Kidney (tissue), 14 donors: ENCODE data around the gene GPATCH4. TPM values are rescaled to one million over a fixed set of nuclear protein-coding genes. Genes with fewer than 3 reads are reported as not detected.

Experiments used
- DNase-seq, 5 donors: peaks; one replicate each; pipeline ENCODE4 v3.0.0-alpha.2; 2013 to 2020
- FAIRE-seq: peaks from 2 replicates; lab custom pipeline; 2012; peaks lifted over from hg19 to GRCh38; lab: Jason Lieb, UNC
- H3K27ac ChIP-seq, 2 donors: one replicate each; pipeline ENCODE4 v1.7.0; 2013; ENCODE audit warnings: low read depth in 2 of 2, low read length in 2 of 2, inconsistent platforms in 1 of 2
- H3K27me3 ChIP-seq: one replicate; pipeline ENCODE4 v1.7.1; 2013; ENCODE audit warnings: low read length, inconsistent platforms; ENCODE audit not compliant: control insufficient read depth, insufficient read depth
- H3K36me3 ChIP-seq, 3 donors: one replicate each; pipeline versions ENCODE4 v1.7.0 to v1.7.1; 2013; ENCODE audit warnings: low read length in 3 of 3, control low read depth in 1 of 3, inconsistent platforms in 1 of 3; ENCODE audit not compliant: insufficient read depth in 3 of 3, control insufficient read depth in 2 of 3
- H3K4me1 ChIP-seq, 3 donors: one replicate each; pipeline versions ENCODE4 v1.7.0 to v1.7.1; 2013; ENCODE audit warnings: low read length in 3 of 3, inconsistent platforms in 1 of 3, low read depth in 1 of 3; ENCODE audit not compliant: control insufficient read depth in 2 of 3, insufficient read depth in 2 of 3
- H3K4me3 ChIP-seq, 3 donors: one replicate each; pipeline versions ENCODE4 v1.7.0 to v1.8.1; 2013; ENCODE audit warnings: low read length in 3 of 3, control low read depth in 1 of 3, inconsistent platforms in 1 of 3
- H3K9ac ChIP-seq, 3 donors: one replicate each; pipeline versions ENCODE4 v1.7.0 to v1.7.1; 2013; ENCODE audit warnings: low read length in 3 of 3, control low read depth in 1 of 3, inconsistent platforms in 1 of 3
- H3K9me3 ChIP-seq, 3 donors: one replicate each; pipeline versions ENCODE4 v1.7.0 to v1.7.1; 2013; ENCODE audit warnings: low read length in 3 of 3, control low read depth in 1 of 3, inconsistent platforms in 1 of 3; ENCODE audit not compliant: control insufficient read depth in 2 of 3, insufficient read depth in 1 of 3
- CTCF ChIP-seq: IDR thresholded peaks from 3 replicates; pipeline ENCODE4 v1.5.1; 2012; ENCODE audit warnings: mild to moderate bottlenecking, moderate library complexity, borderline replicate concordance; ENCODE audit not compliant: insufficient read depth; ENCODE audit errors: extremely low read depth
- intact Hi-C: fragments of 100-400 bp; cut with DNase I; formaldehyde crosslinking; loops from one replicate; pipeline ENCODE4 v1.11.1; 2022
- polyA plus RNA-seq: library from polyadenylated mRNA; stranded (reverse); fragments of 350-450 nt; fragmentation: Illumina TruSeq; extraction: RNeasy Lipid Tissue Mini Kit (QIAGEN cat#74804); gene quantifications from one replicate; pipeline ENCODE4 v1.2.3, GENCODE V29; 2014; ENCODE audit warnings: low read depth, low replicate concordance; ENCODE audit not compliant: insufficient read depth
- total RNA-seq: library from RNA; stranded (reverse); fragmentation: NEBNext Ultra II Directional; extraction: Animal tissue kit (Norgen Biotek cat#: 25700); gene quantifications from one replicate; pipeline ENCODE4 v1.2.1, GENCODE V29; 2021
- donor health status: control.
- donor health status: control.
- donor health status: control.
- donor health status: control.
- donor health status: control.
- donor health status: DM: yes; HTN: yes; CAD: no.
- donor health status: Normal renal cell carcinoma (clear cell type).

Gene GPATCH4
- total and polyA plus RNA-seq, 2 donors from 2014 or later: 24.0 to 26.2 TPM

- Histone ChIP-seq H3K9me3 (no peaks in the 10 kb centered on the region), H3K4me3 (peak overlapping the region in 1 of 3 donors; percentile 8), H3K27ac (no peak overlapping the region), H3K36me3 (no peaks in the 10 kb centered on the region), H3K27me3 (no peaks in the 10 kb centered on the region), H3K9ac (peak overlapping the region in 1 of 3 donors; percentile 2), H3K4me1 (peaks cover 0 to 2% (median 0%) of the 10 kb centered on the region in 3 donors)
- FAIRE-seq (no peak), DNase-seq (peak in 2 of 5 donors; percentile 40 to 69)
- TF ChIP-seq CTCF: no peak
- intact Hi-C loops: no loop called here
Measured at GRCh38 chr1:156571261-156571852, 29.9 kb downstream of the GPATCH4 start.

- Histone ChIP-seq H3K27ac (no peak overlapping the region), H3K4me3 (no peak overlapping the region), H3K36me3 (no peaks in the 10 kb centered on the region), H3K9me3 (no peaks in the 10 kb centered on the region), H3K9ac (no peak overlapping the region), H3K4me1 (no peaks in the 10 kb centered on the region), H3K27me3 (no peaks in the 10 kb centered on the region)
- no peak for TF ChIP-seq CTCF
- intact Hi-C loops: no loop called here
- DNase-seq: no peak
- FAIRE-seq: no peak
Measured at GRCh38 chr1:156566436-156566835, 34.8 kb downstream of the GPATCH4 start.

DNA sequence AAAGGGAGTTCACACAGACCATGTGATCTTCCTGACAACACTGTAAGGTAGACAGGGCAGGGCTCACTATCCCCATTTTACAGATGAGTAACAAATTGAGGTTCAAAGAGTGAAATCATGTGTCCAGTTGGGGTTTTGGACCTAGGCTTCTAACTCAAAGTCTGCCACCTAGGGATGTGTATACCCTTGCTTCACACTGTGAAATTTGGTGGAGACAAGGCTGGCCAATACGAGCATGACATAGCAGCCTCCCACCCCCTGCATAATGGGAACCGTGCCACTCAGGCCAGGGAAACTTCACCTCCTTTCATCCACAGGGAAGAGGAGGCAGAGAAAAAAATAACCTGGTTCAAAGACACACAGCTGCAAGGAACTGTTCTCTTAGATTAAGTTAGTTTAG is 35.8 kb downstream of the GPATCH4 start:
- intact Hi-C loops: no loop called here
- Histone ChIP-seq H3K4me3 (no peak overlapping the region), H3K27ac (no peak overlapping the region), H3K9me3 (no peaks in the 10 kb centered on the region), H3K9ac (no peak overlapping the region), H3K27me3 (no peaks in the 10 kb centered on the region), H3K36me3 (no peaks in the 10 kb centered on the region), H3K4me1 (no peaks in the 10 kb centered on the region)
- no peak for TF ChIP-seq CTCF
- DNase-seq (no peak), FAIRE-seq (no peak)
